Measurements from ENCODE around the gene KIF12.
"Not testable (repeated sequence)": the region's sequence is repeated elsewhere in the genome, so short reads cannot be mapped to it uniquely, and the experiment has no call there.

KIF12 gene

DNA sequence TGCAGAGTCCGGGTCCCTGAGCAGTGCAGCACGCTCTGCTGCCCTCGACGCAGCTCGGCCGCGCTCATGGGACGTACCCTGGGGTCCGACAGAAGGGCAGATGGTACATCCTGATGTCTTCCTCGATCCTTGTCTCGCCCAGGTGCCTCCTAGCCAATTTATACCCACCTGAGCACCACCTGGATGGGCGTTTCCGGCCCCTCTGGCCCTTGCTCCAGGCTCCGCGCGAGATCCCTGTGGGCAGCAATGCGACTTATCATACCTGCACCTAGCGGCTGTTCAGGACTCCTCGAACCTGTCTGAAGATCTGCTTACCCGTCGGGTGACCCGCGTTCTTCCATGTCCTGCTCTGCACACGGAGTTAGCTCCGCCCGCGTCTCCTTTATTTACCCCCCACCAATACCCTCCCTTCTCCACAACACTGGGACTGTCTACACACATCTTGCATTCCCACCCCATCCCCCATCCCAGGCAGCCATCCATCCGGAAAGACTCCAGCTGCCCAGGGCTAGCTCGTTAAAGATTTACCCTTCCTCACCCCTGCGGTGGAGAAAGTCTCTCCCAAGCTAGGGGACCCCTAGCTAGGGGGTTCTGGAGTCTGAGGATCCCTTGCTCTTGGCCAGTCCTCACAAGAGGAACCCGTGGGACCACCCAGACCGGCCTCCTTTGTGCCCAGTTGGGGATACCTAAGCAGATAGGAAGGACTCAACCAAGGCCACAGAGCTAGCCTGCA, at the start of gene KIF12:
Gene KIF12 (minus strand): TSS at position 357 of the 733 bp plus-strand sequence. CDS start 16 bp downstream, at position 341.
- no peak for DNase-seq

DNA sequence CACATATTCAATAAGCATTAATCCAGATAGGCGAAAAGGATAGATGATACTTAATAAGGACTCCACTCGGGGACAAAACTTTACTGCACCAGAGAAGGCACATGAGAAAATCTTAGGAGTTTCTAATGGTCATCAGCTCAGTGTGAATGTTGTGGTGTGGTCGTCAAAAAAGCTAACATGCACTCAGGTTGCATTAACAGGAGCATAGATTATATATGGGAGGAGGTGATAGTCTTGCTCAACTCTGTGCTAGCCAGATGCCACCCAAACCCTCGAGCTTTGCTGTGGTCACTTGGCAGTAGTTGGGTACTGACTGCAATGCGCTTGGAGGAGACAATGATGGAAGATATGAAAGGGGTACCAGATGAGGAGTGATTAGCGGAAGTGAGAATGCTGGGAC, 47.6 kb upstream of the KIF12 start:
- DNase-seq = no peak

DNA sequence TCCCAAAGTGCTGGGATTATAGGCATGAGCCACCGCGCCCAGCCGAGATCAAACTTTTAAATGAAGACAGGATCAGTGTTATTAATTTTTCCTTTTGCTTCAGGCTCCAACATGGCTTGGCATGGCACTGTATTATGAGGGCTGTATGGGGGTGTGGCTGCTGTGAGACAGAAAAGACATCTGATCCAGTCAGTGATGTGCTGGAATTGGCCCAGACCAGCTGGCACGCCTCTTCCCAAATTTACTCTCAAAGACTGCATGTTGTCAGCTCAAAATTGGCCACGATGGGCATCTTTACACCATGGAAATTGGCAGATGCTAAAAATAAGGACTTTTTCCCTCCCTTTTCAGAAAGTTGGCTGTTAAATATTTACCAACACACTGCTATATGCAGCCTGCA, 44.1 kb upstream of the KIF12 start:
- DNase-seq = no peak

DNA sequence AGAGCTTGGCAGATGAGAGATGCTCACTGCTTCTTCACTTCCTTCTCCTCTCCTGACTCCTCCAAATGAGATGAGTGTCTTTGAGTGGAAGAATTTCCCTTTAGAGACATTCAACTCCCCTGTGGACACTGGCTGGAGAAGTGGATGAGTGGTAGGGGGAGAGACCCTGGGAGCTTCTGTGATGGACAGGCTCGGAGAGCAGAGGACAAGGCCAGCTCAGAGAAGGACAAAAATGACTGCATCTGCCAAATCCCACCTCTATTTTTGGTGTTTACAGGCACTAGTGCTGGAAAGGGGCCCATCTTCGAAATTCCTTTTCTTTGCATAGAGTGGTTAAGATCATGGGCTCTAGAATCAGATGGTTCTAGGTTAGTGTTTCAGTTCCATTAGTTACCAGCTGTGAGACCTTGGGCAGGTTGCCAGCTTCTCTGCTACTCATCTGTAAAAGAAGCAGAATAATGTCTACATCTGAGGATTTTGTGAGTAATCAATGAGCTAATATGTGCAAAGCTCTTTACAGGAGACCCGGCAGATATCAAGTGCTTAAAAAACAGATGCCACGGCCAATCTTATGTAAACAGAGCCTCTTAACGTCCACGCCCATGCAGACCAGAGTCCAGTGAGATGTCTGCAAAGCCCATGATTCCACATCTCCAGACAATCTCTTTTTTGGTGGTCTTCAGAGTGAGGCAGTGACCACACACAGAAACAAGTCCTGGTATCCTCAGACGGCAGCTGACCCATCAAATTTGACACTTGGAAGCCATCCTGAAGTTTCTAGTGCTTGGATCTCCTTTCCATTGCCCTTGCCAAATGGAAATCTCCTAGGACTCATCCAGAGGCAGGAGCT, 42.7 kb upstream of the KIF12 start:
- DNase-seq = no peak

DNA sequence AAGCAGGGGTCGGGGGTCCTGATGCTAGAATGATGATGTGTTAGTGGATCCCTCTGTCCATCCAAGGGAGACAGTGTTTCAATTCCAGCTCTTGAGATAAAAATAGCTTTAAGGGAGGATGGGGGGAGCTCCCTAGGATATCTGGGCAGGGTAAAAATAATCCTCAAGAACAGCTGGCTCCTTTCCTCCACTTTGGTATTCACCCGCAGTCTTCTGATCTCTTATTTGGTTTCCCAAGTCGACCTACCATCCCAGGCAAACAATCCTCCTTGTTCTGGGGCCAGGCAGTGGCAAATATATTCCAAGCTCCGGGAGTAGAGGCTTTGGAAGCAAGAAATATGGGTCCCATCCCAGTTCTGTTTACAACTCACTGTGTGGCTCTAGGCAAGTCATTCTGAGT, 41.8 kb upstream of the KIF12 start:
- DNase-seq = no peak

DNA sequence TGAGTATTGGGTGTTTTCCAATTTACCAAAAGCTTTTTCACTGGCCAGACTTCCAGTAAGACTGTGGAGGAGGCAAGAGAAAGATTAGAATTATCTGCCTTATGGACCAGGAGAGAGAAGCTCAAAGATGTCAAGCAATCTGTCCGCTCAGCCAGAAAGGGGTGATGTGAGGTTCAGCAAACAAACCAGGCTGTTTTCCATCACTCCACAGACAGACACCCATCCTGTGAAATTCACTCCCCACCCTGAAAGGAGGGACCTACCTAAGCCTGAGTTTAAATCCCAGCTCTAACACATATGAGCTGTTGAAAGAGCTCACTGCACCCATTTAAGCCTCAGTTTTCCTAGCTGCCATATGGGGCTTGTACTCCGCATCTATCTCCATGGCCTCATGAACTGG, 41.3 kb upstream of the KIF12 start:
- no peak for DNase-seq

DNA sequence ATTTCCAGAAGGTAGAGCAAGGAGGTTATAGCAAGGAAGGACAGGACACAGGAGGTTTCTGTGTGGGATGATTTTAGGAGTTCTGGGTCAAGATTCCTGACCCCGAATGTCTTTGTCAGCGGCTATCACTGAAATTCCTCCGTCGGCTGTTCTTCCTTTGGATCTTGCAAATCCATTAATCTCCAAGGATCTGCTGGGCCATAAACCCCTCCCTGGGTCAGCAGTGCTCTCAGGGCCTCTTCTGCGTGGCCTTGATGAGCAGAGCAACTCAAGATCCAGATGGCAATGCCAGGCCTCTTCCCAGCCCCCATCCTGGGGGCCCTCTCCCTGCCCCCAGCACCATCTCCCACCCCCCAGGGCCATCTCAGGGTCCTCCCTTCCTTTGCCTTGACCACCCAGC, 40.0 kb upstream of the KIF12 start:
- DNase-seq = no peak

DNA sequence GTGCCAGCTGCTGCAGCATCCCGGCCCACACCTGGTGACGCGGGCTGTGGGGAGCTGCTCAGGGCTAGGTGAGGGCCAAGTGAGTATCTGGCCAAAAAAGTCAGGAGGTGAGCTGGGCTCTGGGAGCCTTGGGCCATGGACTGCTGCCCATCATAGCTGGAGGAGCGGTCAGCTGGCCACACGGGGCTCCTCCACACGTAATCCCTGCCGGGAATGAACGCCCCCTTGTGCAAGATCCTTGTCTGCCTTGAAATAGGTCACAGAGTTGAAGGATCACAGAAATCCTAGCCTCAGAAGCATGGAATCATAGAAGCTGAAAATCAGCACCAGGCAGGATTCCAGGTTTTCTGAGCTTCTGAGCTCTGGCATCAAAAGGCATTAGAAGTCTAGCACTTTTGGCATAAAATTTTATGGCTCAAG, 39.5 kb upstream of the KIF12 start:
- no peak for DNase-seq

DNA sequence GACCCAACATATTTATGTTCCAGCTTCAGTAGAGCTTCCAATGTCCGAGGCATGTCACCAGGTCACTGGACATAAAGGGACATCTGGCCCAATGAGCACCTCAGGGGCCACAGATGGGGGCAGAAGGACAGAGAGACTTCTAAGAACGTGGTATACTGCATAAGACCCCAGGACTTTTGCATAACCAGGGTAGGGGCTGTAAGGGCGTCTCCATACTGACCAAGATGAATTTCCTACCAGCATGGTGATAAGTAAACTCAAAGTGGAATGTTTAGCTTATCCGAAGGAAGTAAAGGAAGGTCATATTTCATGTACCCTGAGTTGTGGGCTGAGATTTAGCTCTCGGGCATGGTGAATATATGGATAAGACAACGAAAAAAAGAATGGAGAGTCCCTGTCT, 38.7 kb upstream of the KIF12 start:
- no peak for DNase-seq

DNA sequence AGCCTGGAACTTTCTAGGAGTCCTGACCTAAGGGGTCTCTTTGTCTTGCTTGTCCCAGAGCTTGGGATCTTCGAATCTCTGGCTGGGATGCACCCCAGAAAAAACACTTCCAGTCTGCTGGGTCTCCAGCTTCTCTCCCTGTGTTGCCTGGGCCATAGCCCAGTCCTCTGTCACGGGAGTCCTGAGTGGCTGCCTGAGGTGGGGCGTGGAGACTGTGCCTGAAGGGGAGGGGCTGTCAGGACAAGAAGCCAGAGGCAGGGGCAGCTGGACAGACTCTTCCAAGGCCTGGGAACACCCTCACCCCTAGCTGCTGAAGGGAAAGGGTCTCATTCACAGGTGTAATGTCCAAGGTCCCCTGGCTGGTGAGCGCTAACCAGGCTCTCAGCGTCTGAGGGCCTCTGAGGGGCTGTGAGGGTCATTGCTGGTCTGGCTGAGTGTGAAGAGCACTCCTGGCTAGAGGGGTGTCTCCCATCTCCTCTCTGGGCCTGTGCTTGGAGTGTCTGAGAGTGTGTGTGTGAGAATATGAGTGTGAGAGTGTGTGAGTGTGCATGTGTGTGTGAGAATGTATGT, 35.8 kb upstream of the KIF12 start:
- no peak for DNase-seq

DNA sequence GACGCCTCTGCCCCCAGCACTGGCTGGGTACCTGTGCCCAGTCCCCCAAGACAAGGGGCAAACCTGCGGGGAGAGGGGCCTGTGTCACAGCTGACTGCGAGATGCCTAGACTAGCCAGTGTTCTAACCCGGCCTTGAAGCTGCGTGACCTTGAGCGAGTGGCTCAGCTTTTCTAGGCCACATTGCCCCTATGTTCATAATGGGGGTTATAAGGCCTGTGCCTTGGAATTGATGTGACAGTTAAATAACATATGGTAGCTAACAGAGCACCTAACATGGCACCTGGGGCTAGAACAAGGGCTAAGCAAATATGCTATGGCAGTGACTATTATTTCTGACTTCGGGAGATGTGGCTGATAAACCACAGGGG, 33.4 kb upstream of the KIF12 start:
- no peak for DNase-seq

DNA sequence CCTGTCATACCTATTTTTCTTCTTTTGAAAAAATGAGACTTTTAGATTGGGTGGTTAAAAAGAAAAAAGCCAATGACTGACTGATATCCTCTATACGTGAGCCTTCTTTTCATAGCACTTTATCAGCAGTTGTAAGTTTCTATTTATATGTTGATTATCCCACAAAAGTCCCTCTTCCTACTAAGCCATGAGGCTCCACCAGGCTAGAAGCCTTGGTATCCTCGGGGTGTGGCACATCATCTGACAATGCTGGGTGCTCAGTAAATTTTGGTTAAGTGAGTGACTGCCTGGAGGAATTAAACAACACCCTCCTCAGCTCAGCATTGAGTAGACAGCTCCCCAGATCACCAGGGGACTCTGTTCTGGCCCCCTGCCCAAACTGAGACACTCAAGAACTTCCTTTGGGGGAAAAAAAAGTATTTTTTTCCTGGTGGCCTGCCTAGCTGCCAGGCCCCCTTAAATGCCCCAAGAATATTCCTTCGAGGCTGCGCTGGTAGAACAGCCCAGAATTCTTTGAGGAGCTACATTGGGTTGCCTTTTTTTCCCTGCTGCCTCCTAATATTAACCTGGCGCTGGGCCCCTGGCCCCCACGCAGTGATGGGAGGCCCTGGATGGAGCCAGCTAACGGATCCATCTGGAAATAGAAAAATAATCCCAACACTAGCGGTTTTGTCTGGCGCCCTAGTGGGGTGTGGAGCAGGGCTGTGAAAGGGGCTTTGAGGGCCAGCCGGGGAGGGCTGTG, 32.9 kb upstream of the KIF12 start:
- no peak for DNase-seq

DNA sequence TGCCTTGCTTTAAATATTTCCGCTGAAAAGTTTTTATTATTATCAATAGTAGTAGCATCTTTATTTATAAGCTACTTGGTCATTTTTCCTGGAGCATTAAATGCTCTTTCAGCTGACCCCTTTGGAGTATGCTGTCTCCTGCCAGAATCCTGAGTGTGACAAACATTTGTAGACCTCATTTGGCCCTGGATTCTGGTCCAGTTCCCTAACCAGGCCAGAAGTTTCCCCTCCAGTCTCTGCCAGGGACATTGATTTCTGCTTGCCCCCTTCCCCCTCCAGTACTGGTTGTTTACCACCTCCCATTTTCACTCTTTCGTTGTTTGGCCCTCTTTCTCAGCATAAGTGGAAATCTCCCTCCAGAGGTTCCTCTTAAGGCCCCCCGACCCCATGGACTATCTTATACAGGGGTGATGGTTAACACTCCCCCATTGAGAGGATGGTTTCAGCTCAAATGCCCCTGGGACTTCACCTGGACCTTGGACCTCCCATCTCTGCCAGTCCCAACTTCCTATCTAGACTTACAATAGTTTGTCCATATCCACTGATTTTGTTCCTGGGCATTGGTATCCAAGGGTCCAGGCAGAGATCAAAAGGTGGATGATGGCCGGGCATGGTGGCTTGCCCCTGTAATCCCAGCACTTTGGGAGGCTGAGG, 31.7 kb upstream of the KIF12 start:
- DNase-seq = no peak

DNA sequence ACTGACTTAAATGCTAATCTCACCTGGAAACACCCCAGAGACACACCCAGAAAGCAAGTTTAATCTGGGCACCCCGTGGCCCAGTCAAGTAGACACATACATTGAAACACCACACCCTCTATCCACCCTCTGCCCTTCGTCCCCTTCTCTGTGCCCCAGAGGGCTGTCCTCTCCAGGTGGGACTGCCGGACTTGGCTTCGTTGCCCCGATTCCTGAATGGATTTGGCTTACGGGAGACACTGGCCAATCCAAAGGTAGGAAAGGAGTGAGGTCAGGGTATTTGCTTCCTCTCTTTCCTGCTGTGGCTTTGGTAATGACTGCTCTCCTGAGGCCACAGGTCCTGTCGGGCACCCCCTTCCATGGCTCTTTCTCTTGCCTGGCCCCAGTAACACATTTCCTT, 31.0 kb upstream of the KIF12 start:
- no peak for DNase-seq

DNA sequence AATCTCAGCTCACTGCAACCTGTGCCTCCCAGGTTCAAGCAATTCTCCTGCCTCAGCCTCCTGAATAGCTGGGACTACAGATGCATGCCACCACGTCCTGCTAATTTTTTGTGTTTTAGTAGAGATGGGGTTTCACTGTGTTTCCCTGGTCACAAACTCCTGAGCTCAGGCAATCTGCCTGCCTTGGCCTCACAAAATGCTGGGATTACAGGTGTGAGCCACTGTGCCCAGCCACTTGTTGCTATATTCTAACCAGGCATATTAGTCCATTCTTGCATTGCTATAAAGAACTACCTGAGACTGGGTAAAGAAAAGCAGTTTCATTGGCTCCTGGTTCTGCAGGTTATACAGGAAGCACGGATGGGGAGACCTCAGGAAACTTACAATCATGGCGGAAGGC, 29.7 kb upstream of the KIF12 start:
- DNase-seq = not testable (repeated sequence)

DNA sequence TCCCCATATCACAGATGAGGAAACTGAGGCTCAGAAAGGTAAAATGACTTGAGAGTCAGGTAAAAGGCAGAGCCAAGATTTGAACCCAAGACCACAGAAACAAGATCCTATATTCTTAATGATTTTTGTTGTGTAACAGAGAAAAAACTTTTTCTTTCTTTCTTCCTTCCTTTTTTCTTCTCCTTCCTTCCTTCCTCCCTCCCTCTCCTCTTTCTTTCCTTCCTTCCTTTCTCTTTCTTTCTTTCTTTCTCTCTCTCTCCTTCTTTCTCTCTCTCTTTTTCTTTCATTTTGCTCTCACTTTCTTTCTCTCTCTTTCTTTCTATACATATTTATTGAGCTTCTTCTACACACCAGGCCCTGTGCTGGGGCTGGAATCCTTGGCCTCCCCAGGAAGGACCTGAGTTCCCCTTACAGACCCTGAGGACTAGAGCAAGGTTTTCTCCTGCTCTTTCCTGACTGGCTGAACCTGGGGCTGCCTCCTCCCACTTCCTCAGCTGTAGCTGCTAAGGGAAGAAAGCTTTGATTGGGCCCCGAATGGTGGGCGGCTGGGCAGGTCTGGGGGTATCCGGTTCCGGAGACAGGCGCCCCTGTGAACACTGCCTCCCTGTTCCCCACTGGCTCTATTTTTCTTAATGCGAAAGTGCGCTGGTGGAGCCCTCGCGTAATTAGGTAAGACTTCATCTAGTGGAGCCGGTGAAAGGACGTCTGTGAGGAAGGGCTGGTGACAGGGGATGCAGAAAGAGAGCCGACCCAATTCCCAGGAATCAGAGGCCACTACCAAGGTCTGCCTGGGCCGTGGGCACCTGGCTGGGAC, 27.4 kb upstream of the KIF12 start:
- no peak for DNase-seq

DNA sequence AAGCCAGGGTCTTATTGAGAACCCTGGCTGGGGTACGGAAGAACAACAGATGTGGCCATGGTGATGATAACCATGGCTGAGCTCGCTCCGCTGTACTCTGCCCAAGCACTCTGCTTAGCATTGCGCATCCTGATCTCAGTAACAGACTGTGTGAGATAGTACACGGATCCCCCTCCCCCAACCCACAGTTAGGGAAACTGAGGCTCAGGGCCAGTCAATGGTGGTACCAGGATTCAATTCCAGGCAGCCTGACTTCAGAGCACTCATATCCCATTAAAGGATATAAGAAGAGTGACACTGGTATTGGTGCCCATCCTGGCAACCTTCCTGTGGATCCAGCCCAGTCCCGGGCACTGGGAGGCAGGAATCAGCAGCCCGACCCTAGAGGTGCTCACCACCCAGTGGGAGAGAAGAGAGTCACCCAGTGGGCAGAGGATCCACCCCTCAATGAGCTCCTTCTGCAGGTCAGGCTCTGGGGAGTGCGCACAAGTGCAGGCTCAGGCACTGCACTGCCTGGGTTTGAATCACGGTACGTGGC, 26.5 kb upstream of the KIF12 start:
- no peak for DNase-seq

DNA sequence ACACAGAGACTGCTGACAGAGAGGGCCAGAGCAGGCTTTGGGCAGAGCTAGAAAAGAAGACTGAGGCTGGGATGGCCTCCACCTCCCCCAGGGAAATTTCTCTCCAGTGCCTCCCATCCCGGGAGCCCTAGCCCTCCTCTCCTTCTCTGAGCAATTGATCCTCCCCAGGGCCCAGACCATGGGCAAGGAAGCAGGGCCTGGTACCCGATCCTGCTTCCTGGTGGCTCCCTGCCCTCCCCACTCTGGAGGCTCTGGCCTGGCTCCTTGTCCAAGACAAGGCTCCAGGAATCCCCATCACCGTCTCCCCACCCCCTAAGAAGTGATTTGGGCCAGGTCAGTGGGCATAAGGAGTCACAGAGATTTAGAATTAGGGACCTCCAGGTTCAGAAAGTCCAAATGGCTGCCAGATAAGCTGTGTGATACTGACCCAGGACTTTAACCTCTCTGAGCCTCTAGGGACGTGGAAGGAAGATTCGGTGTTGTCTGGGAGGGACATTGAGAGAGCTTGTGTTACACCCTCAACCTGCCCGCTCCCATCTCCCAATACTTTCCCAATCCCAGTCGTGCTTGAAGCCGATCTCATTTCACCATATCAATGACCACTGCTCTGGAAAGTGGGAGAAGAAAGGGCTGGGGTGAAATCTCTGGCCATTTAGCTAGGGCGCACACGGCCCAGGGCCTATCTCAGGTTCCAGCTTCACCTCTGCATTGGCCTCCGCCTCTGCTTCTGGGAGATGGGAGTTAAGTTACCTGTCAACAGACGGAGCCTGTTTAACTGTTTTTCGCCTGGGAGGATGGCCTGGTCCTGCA, 25.8 kb upstream of the KIF12 start:
- DNase-seq = no peak

DNA sequence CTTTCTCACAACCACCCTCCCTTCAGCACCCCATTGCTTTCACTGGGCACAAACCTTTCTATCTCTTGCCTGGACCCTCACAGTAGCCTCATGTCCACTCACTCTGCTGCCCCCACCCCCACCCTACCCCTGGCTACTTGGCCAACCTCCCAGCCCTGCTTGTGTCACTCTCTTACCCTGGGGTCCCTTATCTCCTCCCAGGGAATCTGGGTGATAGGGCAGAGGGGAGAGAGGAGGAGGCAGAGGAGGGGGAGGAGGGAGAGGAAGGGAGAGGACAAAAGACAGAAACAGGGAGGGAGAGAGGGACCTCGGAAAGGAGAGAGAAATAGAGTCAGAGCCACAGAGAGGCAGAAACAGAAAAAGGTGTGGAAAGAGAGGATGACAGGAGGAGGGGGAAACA, 25.0 kb upstream of the KIF12 start:
- no peak for DNase-seq

DNA sequence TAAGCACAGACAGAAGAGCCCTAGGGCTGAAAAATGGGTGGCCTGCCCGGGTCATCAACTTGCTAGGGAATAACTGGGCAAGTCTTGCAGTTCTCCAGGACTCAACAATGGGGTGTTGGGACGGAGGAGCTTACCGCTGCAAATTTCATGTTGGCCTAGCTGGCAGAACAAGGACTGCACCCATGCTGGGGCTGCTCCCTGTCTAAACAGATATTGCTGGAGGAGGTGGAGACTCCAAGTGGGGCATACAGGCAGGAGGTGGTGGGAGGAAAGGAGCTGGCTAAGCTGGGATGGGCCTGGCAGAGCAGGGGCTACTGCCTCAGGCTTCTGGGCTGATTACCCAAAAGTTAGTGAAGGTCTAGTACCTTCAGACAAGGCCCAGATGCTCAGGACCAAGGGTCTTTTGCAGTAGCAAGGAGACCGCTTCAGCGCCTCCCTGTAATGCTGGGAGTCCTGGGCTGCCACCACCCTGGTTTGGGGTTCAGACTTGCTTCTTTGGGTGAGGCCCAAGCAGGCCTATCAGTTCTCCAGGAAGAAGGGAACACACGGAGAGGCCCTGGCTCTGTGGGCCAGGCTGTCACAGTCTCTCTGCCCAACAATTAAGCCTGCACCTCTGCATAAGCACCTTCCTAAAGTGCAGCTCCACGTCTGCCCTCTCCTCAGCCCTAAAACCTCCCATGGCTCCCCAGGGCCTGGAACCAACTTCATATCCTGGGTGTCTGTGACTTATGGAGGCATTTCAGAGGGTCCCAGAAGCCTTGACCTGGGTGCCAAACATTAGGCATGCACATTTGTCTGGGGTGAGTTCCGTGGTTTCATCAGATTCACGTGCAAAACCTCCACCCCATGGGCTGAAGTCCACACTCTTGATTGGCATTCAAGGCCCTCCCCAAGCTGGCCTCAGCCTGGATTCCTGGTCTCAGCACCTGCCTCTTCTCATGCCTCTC, 24.2 kb upstream of the KIF12 start:
- DNase-seq = no peak
